ENCODE measurements around the gene ZFHX3.

DNA sequence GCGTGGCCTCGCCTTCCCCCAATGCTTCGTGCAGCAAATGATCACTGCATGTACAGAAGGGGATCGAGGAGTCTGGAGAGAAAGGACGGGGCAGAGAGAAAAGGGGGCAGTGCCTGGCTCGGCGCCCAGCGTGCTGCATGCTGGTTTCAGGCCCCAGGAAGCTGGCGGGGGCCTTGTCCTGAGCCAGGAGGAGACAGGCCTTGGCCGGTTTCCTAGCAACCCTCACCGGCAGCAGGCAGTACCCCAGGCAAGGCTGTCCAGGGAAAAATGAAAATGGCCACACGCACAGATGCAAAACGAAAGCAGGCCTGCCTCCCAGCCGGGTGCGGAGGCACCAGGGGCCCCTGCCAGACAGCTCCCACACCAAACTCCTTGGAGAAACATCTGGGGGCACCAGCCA, 126.3 kb downstream of the ZFHX3 start:
- TF ChIP-seq, protein P1, sequence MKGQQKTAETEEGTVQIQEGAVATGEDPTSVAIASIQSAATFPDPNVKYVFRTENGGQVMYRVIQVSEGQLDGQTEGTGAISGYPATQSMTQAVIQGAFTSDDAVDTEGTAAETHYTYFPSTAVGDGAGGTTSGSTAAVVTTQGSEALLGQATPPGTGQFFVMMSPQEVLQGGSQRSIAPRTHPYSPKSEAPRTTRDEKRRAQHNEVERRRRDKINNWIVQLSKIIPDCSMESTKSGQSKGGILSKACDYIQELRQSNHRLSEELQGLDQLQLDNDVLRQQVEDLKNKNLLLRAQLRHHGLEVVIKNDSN (CRISPR knock-in tag; IDR thresholded peaks at IDR 0.05), result no peak
- TF ChIP-seq, protein P2, sequence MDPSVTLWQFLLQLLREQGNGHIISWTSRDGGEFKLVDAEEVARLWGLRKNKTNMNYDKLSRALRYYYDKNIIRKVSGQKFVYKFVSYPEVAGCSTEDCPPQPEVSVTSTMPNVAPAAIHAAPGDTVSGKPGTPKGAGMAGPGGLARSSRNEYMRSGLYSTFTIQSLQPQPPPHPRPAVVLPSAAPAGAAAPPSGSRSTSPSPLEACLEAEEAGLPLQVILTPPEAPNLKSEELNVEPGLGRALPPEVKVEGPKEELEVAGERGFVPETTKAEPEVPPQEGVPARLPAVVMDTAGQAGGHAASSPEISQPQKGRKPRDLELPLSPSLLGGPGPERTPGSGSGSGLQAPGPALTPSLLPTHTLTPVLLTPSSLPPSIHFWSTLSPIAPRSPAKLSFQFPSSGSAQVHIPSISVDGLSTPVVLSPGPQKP (CRISPR knock-in tag; IDR thresholded peaks at IDR 0.05), result no peak
- TF ChIP-seq, protein P3, sequence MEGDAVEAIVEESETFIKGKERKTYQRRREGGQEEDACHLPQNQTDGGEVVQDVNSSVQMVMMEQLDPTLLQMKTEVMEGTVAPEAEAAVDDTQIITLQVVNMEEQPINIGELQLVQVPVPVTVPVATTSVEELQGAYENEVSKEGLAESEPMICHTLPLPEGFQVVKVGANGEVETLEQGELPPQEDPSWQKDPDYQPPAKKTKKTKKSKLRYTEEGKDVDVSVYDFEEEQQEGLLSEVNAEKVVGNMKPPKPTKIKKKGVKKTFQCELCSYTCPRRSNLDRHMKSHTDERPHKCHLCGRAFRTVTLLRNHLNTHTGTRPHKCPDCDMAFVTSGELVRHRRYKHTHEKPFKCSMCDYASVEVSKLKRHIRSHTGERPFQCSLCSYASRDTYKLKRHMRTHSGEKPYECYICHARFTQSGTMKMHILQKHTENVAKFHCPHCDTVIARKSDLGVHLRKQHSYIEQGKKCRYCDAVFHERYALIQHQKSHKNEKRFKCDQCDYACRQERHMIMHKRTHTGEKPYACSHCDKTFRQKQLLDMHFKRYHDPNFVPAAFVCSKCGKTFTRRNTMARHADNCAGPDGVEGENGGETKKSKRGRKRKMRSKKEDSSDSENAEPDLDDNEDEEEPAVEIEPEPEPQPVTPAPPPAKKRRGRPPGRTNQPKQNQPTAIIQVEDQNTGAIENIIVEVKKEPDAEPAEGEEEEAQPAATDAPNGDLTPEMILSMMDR (IDR thresholded peaks at IDR 0.05 in 2 of 3, conservative IDR thresholded peaks at IDR 0.05 in 1 of 3; ENCODE audit: insufficient read depth in 2 of 3, low read depth in 1 of 3, low read length in 3 of 3), result no peak
- no peak for TF ChIP-seq ZFPM2 (CRISPR knock-in tag; IDR thresholded peaks at IDR 0.05)
- no peak for TF ChIP-seq EP300 (IDR thresholded peaks at IDR 0.05; ENCODE audit: low read length)
- TF ChIP-seq SETDB1 (IDR thresholded peaks at IDR 0.05; ENCODE audit: low read length), result no peak

Measured in K562 (cell line).